NCI-H146 treated with DMSO at 0.1 percent for 48 hours (cell line): ENCODE measurements around the gene THAP10.
"Not testable (repeated sequence)": the region's sequence is repeated elsewhere in the genome, so short reads cannot be mapped to it uniquely, and the experiment has no call there.

ENCODE experiments used
- DNase-seq: peaks from one replicate; lab custom pipeline; 2025; ENCODE audit not compliant: unreplicated experiment; lab: John Stamatoyannopoulos, UW

The THAP10 gene

DNA sequence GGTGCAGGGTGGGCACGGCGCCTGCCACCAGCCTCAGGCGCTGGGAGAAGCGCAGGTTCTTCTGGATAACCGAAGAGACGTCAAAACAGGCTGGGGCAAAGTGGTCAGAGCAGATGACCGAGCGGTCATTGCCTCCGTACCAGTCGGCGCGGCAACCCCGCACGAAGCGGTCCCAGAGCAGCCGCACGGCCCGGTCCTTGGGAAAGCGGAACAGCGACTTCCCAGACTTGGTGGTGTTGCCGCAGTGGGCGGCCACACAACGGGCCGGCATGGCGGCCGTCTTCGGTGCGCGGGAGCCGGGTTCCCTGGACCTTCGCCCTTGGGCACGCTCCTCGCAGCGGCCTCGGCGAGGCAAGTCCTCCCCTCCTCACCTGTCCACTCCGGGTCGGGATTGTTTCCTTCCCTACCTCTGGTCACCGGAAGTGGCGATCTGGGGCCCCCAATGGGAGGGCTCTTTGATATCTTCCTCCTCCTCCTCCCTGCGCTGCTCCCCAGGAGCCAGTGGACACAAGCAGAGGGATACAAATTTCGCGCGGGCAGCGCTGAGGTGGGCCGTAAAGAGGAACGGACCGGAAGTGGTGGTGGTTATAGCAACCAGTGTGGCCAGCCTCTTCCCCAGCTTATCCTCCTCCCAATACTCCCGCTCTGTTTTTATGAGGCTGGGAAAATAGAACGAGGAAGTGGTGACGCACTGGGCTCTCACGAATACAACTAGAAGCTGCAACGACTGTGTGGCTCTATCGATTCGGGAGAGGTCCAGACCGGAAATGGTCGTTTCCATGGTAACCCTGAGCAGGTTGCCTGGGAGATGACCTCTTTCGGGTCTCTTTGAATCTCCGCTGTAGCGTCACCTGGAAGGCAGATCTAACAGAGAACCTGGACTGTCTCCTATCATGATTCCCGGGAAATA is at the start of gene THAP10, which contains the start of gene LRRC49:
THAP10 (minus strand) TSS at position 432 of the 910 bp plus-strand sequence; CDS start at position 271, 161 bp downstream.
LRRC49 (plus strand) TSS at position 825 of the 910 bp plus-strand sequence; CDS start at position 894, 69 bp downstream.
- peak; percentile 85 for DNase-seq

- no peak for DNase-seq
These were observed 44.1 kb upstream of the THAP10 start for GRCh38 chr15:70936326-70936725.

GRCh38 chr15:70935631-70936030 is 43.4 kb upstream of the THAP10 start:
- no peak for DNase-seq

GRCh38 chr15:70933411-70933810 is 41.2 kb upstream of the THAP10 start:
- no peak for DNase-seq

DNA sequence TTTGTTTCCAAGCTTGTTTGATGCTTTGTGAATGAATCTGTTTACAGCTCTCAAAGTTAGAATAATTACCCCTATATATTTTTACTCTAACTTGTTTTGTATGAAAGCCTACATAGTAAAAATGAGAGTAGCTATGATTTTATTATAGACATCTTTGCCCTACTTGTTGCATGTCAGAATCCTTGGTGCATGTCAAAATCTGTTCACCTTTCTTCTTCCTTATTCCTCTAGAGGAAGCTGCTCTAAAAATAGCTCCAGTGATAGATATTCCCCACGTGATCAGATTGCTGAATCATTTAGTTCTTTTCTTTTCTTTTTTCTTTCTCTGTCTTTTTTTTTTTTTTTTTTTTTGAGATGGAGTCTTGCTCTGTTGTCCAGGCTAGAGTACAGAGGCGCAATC is 40.2 kb upstream of the THAP10 start:
- no peak for DNase-seq

DNA sequence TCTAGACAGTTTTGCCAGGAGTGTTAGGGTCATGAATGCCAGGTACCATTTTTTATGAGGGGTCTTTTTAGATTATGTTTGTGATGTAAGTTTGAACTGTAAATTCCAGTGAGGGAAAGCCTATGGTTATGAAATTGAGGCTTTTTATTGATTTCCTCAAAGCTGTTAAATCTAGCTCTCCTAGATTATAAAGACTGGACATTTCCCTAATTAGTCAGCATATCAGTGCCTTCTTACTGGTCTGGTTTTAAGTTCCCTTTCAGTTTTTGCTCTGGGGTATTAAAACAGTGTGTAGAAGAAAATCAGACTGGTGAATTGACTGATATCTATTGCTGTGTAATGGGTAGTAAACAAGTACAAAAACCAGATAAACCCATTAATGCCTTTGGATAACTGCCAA is 39.6 kb upstream of the THAP10 start:
- no peak for DNase-seq

DNA sequence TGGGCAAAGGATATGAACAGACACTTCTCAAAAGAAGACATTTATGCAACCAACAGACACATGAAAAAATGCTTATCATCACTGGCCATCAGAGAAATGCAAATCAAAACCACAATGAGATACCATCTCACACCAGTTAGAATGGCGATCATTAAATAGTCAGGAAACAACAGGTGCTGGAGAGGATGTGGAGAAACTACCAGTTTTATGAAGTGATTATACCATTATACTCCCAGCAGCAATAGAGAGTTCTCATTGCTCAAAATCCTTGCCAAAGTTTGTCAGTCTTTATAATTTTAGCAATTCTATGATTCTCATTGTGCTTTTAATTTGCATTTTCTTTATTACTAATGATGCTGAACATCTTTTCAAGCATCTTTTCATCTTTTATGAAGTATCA is 34.7 kb upstream of the THAP10 start:
- DNase-seq: not testable (repeated sequence)

- DNase-seq: no peak
These were observed 31.3 kb upstream of the THAP10 start for GRCh38 chr15:70923311-70924080.

- no peak for DNase-seq
These were observed 29.9 kb upstream of the THAP10 start for GRCh38 chr15:70922119-70922518.

DNA sequence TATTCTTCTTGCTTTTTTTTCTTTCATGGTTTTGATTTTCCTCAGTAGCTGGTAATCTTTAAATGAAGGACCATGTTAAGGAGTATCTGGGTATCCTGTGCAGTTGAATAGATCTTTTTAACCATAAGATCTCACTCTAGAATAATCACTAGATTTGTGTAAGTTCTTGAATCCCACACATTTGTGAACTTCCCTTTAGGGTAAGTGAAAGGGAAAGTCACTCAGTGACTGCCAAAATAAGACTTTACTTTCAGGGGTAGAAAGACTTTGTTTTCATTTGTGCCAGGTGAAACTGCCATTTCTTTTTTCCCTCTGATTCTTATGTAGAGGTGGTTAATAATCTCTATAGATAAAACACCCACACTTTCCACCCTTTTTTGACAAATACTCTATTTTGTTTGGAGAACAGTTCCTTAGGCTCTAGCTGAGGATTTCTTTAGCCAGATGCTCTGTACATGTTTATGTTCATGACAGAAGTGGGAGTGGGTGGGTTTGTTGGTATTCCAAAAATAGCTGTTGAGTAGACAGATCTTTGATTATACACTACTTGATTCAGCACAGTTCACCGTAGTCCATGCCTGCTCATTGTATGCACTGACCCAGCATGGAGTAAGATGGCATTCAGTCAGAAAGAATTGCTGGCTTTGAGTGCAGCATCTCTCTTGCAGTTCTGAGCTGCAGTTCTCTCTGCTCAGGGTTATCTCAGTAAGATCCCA is 28.9 kb upstream of the THAP10 start:
- no peak for DNase-seq

- no peak for DNase-seq
These were observed 25.7 kb upstream of the THAP10 start for GRCh38 chr15:70917955-70918354.

- DNase-seq: no peak
These were observed 24.3 kb upstream of the THAP10 start for GRCh38 chr15:70916531-70916930.

DNA sequence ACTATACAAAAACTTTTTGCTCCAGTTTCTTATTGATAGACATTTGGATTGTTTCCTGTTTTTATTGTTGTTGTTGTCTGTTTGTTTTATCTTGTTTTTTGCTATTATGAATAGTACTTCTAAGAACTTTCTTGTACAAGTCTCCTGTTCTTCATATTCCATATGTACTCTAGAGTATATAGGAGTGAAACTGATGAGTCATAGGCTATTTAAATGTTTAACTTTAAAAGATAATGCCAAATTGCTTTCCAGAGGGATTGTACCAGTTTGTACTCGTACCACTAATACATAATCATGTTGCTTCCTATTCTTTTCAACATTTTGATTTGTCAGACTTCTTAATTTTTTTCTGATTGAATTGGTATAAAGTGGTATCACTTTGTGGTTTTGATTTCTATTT is 20.0 kb upstream of the THAP10 start:
- no peak for DNase-seq

DNA sequence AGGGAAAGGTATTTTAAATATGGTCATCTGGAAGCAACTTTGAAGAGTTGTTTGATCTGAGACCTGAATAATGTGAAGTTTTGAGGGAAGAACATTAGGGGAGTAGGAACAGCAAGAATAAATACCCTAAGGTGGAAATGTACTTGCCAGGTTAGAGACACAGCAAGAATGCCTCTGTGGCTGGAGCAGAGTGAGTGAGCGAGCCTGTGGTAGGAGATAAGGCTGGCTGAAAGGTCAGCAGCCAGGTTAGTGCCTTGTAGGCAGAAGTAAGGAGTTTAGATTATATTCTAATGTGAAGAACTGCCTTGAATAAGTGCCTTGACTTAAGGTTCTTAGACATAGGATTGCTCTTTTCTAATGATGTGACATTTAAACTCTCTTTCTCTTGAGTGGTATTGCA is 18.7 kb upstream of the THAP10 start:
- DNase-seq: no peak

DNA sequence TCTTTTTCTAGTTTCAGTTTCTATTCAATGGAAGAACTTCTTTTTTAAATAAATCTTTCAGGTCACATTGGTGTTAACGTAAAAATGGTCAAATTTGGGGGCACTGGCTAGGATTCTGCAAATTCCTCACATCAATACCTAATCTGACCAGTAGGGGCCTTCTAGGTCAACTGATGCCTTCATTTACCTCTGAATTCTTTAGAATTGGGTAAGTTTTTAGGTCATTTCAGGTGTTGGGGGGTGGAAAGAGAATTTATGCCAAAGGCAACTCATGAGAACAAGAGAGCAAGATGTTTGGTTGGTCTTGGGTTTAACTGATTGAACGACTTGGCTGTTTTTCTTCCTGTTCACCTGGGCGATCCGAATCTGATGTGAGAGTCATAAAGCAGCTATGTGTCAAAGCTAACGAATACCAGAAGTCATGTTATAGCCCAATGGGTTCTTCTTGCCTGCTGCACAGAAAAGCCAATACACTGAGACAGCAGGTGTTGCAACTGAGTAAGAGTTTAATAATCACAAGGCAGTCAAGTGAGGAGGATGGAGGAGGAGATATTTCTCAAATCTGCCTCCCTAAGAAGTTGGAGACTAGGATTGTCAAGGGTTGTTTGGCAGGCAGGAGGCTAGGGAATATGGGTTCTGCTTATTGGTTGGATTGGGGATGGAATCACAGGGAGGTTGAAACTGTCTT is 15.7 kb upstream of the THAP10 start:
- DNase-seq: no peak

DNA sequence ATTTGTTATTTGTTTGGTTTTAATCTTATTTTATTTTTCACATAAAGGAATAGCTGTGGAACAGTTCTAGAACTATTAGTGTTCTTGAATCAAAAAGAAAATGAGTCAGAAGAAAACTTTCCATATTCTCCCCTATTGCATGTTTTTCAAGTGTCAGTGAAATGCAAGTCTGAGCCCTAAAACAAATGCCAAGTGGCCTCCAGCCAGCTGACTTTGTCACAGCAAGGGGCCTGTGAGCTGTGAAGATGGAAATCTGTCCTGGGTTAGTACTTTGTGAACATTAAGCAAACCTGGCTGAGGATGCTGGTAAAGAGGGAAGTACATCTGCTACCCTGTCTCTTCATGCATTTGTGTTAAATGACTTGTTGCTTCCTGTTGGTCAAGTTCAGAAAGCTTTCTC is 14.6 kb upstream of the THAP10 start:
- DNase-seq: no peak

DNA sequence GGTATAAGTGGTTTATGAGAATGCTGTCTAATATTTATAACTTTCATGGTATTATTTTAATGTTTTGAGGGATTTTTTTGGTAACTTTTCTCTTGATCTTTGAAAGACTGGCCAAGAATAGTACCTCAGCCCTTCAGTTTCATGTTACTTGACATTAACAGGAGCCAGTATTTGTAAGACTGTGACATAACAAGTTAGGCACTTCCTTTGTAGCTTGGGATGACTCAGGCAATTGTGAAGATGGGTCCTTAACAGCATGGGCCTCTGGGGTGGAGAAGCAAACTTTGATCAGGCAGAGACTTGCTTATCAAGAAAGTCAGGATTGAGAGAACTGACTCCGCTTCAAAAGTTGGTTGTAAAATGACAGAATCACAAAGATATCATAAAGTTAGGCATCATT is 9.9 kb upstream of the THAP10 start:
- no peak for DNase-seq

- DNase-seq: peak; percentile 53
These were observed 803 bp upstream of the THAP10 start for GRCh38 chr15:70892912-70893560.

DNA sequence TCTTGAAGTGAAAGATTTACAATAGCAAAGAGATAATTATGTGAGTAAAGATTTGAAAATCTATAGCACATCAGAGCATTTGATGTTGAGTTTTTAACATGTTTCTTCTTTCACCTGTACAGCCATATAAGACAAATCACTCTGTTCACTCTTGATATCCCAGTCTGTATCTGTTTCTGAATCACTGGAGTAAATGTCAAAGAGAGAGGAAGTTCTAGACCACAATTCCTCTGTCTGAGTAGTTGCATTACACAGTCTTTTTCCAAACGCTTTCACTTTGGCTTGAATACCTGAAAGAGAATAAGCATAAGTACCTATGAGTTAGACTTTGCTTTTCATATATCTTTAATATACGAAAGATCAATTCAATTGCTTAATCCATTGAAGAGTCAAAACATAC is 9.9 kb downstream of the THAP10 start:
- no peak for DNase-seq

- DNase-seq: no peak
These were observed 11.5 kb downstream of the THAP10 start for GRCh38 chr15:70880781-70881180.
